Measurements from ENCODE around the gene ERBIN. TPM values are rescaled to one million over a fixed set of nuclear protein-coding genes. Genes with fewer than 3 reads are reported as not detected.
"Not testable (repeated sequence)": the region's sequence is repeated elsewhere in the genome, so short reads cannot be mapped to it uniquely, and the experiment has no call there.

ERBIN gene
- total RNA-seq, 1 experiment from 2014 or later, result 143 TPM

GRCh38 chr5:65955746-65956145 is 29.4 kb downstream of the ERBIN start:
- Histone ChIP-seq H3K4me2 (no peak overlapping the region), H3K4me3 (no peak overlapping the region), H3F3A (ENCODE audit: insufficient read depth, low read depth) (peaks cover 29% of the 10 kb centered on the region; the same call in 1 of the 2 replicates), H3K36me3 (ENCODE audit: low read depth) (peaks cover 9% of the 10 kb centered on the region), H3K27ac (peak overlapping the region; percentile 21; the same call in 1 of the 2 replicates), H3K79me2 (ENCODE audit: low read depth) (peaks cover 96% of the 10 kb centered on the region), H3K27me3 (ENCODE audit: insufficient read depth, low read depth) (no peaks in the 10 kb centered on the region), H4K20me1 (ENCODE audit: insufficient read depth) (peaks cover 74% of the 10 kb centered on the region), H3K9me2 (ENCODE audit: insufficient read depth) (no peaks in the 10 kb centered on the region), H2AFZ (no peak overlapping the region), H3K9me3 (ENCODE audit: insufficient read depth, low read depth) (no peaks in the 10 kb centered on the region), H3K4me1 (replicated peaks; ENCODE audit: insufficient read depth) (no peaks in the 10 kb centered on the region)
- no peak for TF ChIP-seq EZH2 (IDR thresholded peaks at IDR 0.05; ENCODE audit: low read depth)
- no peak for TF ChIP-seq CTCF (conservative IDR thresholded peaks at IDR 0.05)
- intact Hi-C loops (cut with micrococcal nuclease; ENCODE audit: unreplicated experiment), result no loop called here
- no peak for DNase-seq
- BruUV-seq (replicated peaks), result no TSS peak
- POLR2A ChIA-PET (ENCODE audit: unreplicated experiment), result no interaction called here
- CTCF ChIA-PET, result no interaction called here

- BruUV-seq (replicated peaks); H3K9me2 ChIP-seq (ENCODE audit: insufficient read depth); H3K27ac ChIP-seq; POLR2A ChIA-PET (ENCODE audit: unreplicated experiment); intact Hi-C loops (cut with micrococcal nuclease; ENCODE audit: unreplicated experiment); CTCF ChIA-PET; DNase-seq; H3K9me3 ChIP-seq (ENCODE audit: insufficient read depth, low read depth); H3K4me1 ChIP-seq (replicated peaks; ENCODE audit: insufficient read depth); H3K36me3 ChIP-seq (ENCODE audit: low read depth); H3K4me2 ChIP-seq; H2AFZ ChIP-seq; H3K4me3 ChIP-seq; H3K27me3 ChIP-seq (ENCODE audit: insufficient read depth, low read depth): not testable (repeated sequence)
- Histone ChIP-seq H3F3A (ENCODE audit: insufficient read depth, low read depth) (peaks cover 44% of the 10 kb centered on the region; the same call in 1 of the 2 replicates), H3K79me2 (ENCODE audit: low read depth) (peaks cover 96% of the 10 kb centered on the region), H4K20me1 (ENCODE audit: insufficient read depth) (peaks cover 73% of the 10 kb centered on the region)
Measured at GRCh38 chr5:65957703-65958102, 31.3 kb downstream of the ERBIN start.

- no peak for DNase-seq
- Histone ChIP-seq H3K4me1 (replicated peaks; ENCODE audit: insufficient read depth) (no peaks in the 10 kb centered on the region), H3K4me2 (no peak overlapping the region), H3K27me3 (ENCODE audit: insufficient read depth, low read depth) (no peaks in the 10 kb centered on the region), H3F3A (ENCODE audit: insufficient read depth, low read depth) (peaks cover 45% of the 10 kb centered on the region; the same call in 1 of the 2 replicates), H3K79me2 (ENCODE audit: low read depth) (peaks cover 96% of the 10 kb centered on the region), H3K27ac (peak overlapping the region; percentile 22; the same call in 1 of the 2 replicates), H4K20me1 (ENCODE audit: insufficient read depth) (peaks cover 71% of the 10 kb centered on the region), H3K9me2 (ENCODE audit: insufficient read depth) (no peaks in the 10 kb centered on the region), H3K36me3 (ENCODE audit: low read depth) (peaks cover 11% of the 10 kb centered on the region), H3K4me3 (no peak overlapping the region), H2AFZ (no peak overlapping the region), H3K9me3 (ENCODE audit: insufficient read depth, low read depth) (no peaks in the 10 kb centered on the region)
- intact Hi-C loops (cut with micrococcal nuclease; ENCODE audit: unreplicated experiment), result no loop called here
- ChIA-PET CTCF (interaction anchor here (0.6 kb wide), 1 partner anchor 238 kb away, joined by 4 read pairs; no protein-coding TSS in a partner anchor), POLR2A (ENCODE audit: unreplicated experiment) (interaction anchor here (0.6 kb wide), 2 partner anchors 118 to 137 kb away, joined by 4 to 6 read pairs; no protein-coding TSS in a partner anchor)
- TF ChIP-seq EZH2 (IDR thresholded peaks at IDR 0.05; ENCODE audit: low read depth) (no peak), CTCF (conservative IDR thresholded peaks at IDR 0.05) (no peak)
- BruUV-seq (replicated peaks), result no TSS peak
Measured at GRCh38 chr5:65961633-65962032, 35.3 kb downstream of the ERBIN start.

All from PC-9 (cell line).